HEK293 (cell line): ENCODE results near the gene CSGALNACT2.
A peak's percentile ranks its signal among the peaks of the same experiment; 100 is the strongest.

Experiments used
- CTCF ChIA-PET: fragments of 350-600 bp; formaldehyde crosslinking; extraction: SDS; loops from one replicate; lab custom pipeline; 2021; ENCODE audit warnings: antibody characterized with exemption; lab: Yijun Ruan, JAX
- POLR2A ChIA-PET: fragments of 300-600 bp; formaldehyde crosslinking; extraction: SDS; loops from one replicate; lab custom pipeline; 2020; ENCODE audit warnings: antibody characterized with exemption, inconsistent platforms; lab: Yijun Ruan, JAX
- H3K27ac ChIP-seq: fragments of 200-500 bp; sonication (Bioruptor generic); 2 replicates; pipeline ENCODE4 v1.5.1; 2014; ENCODE audit warnings: low read depth, low read length, control low read depth, inconsistent platforms; ENCODE audit errors: extremely low read depth
- H3K36me3 ChIP-seq, 2 experiments: fragments of 200-500 bp in 1 of 2; sonication (Bioruptor generic) in 1 of 2; 1 replicate in 1 of 2; 2 replicates in 1 of 2; pipeline ENCODE4 v1.5.1; 2014 to 2017; ENCODE audit warnings: inconsistent platforms in 2 of 2, low read length in 2 of 2; ENCODE audit not compliant: control insufficient read depth in 2 of 2, insufficient read depth in 1 of 2
- H3K4me1 ChIP-seq: fragments of 200-500 bp; sonication (Bioruptor generic); 2 replicates; pipeline ENCODE4 v1.5.1; 2014; ENCODE audit warnings: mild to moderate bottlenecking, low read length, inconsistent platforms; ENCODE audit not compliant: control insufficient read depth, insufficient read depth
- H3K4me3 ChIP-seq: 2 replicates; pipeline ENCODE4 v1.5.1; 2011; ENCODE audit warnings: low read depth, mild to moderate bottlenecking, control low read depth, low read length, moderate library complexity
- H3K9me3 ChIP-seq: fragments of 200-500 bp; sonication (Bioruptor generic); 2 replicates; pipeline ENCODE4 v1.5.1; 2014; ENCODE audit warnings: low read depth, low read length, inconsistent platforms; ENCODE audit not compliant: control insufficient read depth, insufficient read depth
- BCL11B ChIP-seq: fragments of 450-650 bp; formaldehyde crosslinking; IDR thresholded peaks from 2 replicates; pipeline ENCODE4 v1.5.1; 2016; ENCODE audit warnings: low read depth, missing biosample characterization, missing genetic modification characterization
- GLIS2 ChIP-seq: fragments of 450-650 bp; formaldehyde crosslinking; IDR thresholded peaks from 2 replicates; pipeline ENCODE4 v1.5.1; 2016; ENCODE audit warnings: missing biosample characterization, missing genetic modification characterization
- KLF17 ChIP-seq: fragments of 450-650 bp; formaldehyde crosslinking; IDR thresholded peaks from 2 replicates; pipeline ENCODE4 v1.5.1; 2016; ENCODE audit warnings: missing biosample characterization, missing genetic modification characterization
- KLF8 ChIP-seq: fragments of 450-650 bp; formaldehyde crosslinking; IDR thresholded peaks from 2 replicates; pipeline ENCODE4 v1.5.1; 2016; ENCODE audit warnings: missing biosample characterization, missing genetic modification characterization
- REPIN1 ChIP-seq: fragments of 450-650 bp; formaldehyde crosslinking; IDR thresholded peaks from 2 replicates; pipeline ENCODE4 v1.5.1; 2017; ENCODE audit warnings: missing biosample characterization, missing genetic modification characterization, low read depth
- SALL2 ChIP-seq: fragments of 450-650 bp; formaldehyde crosslinking; IDR thresholded peaks from 2 replicates; pipeline ENCODE4 v1.5.0; 2017; ENCODE audit warnings: missing biosample characterization, mild to moderate bottlenecking, missing genetic modification characterization, borderline replicate concordance
- SETDB1 ChIP-seq: IDR thresholded peaks from one replicate; pipeline ENCODE4 v1.6.1; 2017; ENCODE audit warnings: mild to moderate bottlenecking, low read length, moderate library complexity, mixed read lengths; ENCODE audit not compliant: insufficient read length
- TCF7L2 ChIP-seq: IDR thresholded peaks from 2 replicates; pipeline ENCODE4 v1.6.1; 2011; ENCODE audit warnings: low read depth, mild to moderate bottlenecking, inconsistent platforms, low read length, moderate library complexity, borderline replicate concordance
- ZBTB44 ChIP-seq: fragments of 450-650 bp; IDR thresholded peaks from 2 replicates; pipeline ENCODE4 v1.5.1; 2018; ENCODE audit warnings: missing biosample characterization, mild to moderate bottlenecking, missing genetic modification characterization
- ZIC2 ChIP-seq: fragments of 450-650 bp; formaldehyde crosslinking; IDR thresholded peaks from 2 replicates; pipeline ENCODE4 v1.5.1; 2016; ENCODE audit warnings: missing biosample characterization, missing genetic modification characterization
- ZNF10 ChIP-seq: fragments of 450-650 bp; formaldehyde crosslinking; IDR thresholded peaks from 2 replicates; pipeline ENCODE4 v1.5.1; 2017; ENCODE audit warnings: missing biosample characterization, missing genetic modification characterization
- ZNF132 ChIP-seq: fragments of 450-650 bp; formaldehyde crosslinking; IDR thresholded peaks from 2 replicates; pipeline ENCODE4 v1.5.1; 2017; ENCODE audit warnings: missing biosample characterization, missing genetic modification characterization, borderline replicate concordance
- ZNF169 ChIP-seq: fragments of 450-650 bp; formaldehyde crosslinking; IDR thresholded peaks from 2 replicates; pipeline ENCODE4 v1.5.1; 2016; ENCODE audit warnings: missing biosample characterization, missing genetic modification characterization
- ZNF18 ChIP-seq: fragments of 450-650 bp; formaldehyde crosslinking; IDR thresholded peaks from 2 replicates; pipeline ENCODE4 v1.5.1; 2016; ENCODE audit warnings: missing biosample characterization, missing genetic modification characterization
- ZNF214 ChIP-seq: fragments of 450-650 bp; formaldehyde crosslinking; IDR thresholded peaks from 2 replicates; pipeline ENCODE4 v1.5.1; 2017; ENCODE audit warnings: missing biosample characterization, mild to moderate bottlenecking, missing genetic modification characterization, borderline replicate concordance
- ZNF544 ChIP-seq: fragments of 450-650 bp; formaldehyde crosslinking; IDR thresholded peaks from 2 replicates; pipeline ENCODE4 v1.5.0; 2017; ENCODE audit warnings: missing biosample characterization, missing genetic modification characterization
- ZNF624 ChIP-seq: fragments of 450-650 bp; formaldehyde crosslinking; IDR thresholded peaks from 2 replicates; pipeline ENCODE4 v1.5.1; 2017; ENCODE audit warnings: missing biosample characterization, missing genetic modification characterization
- ZNF629 ChIP-seq: fragments of 450-650 bp; formaldehyde crosslinking; IDR thresholded peaks from 2 replicates; pipeline ENCODE4 v1.5.1; 2017; ENCODE audit warnings: missing biosample characterization, missing genetic modification characterization
- ZNF660 ChIP-seq: fragments of 450-650 bp; IDR thresholded peaks from 2 replicates; pipeline ENCODE4 v1.5.1; 2018; ENCODE audit warnings: missing biosample characterization, mild to moderate bottlenecking, missing genetic modification characterization
- ZNF791 ChIP-seq: fragments of 450-650 bp; formaldehyde crosslinking; IDR thresholded peaks from 2 replicates; pipeline ENCODE4 v1.5.1; 2016; ENCODE audit warnings: missing biosample characterization, missing genetic modification characterization
- ZNF792 ChIP-seq: fragments of 450-650 bp; formaldehyde crosslinking; IDR thresholded peaks from 2 replicates; pipeline ENCODE4 v1.5.1; 2016; ENCODE audit warnings: missing biosample characterization, missing genetic modification characterization
- TF ChIP-seq, protein P1 (sequence below): fragments of 450-650 bp; formaldehyde crosslinking; IDR thresholded peaks from 2 replicates; pipeline ENCODE4 v1.5.1; 2017; ENCODE audit warnings: missing biosample characterization, missing genetic modification characterization

The CSGALNACT2 gene

GRCh38 chr10:43226851-43227845 lies 88.9 kb downstream of the CSGALNACT2 start:
- TF ChIP-seq KLF17 (tag by site-specific recombination) (no peak), SALL2 (tag by site-specific recombination) (no peak), ZNF10 (no peak), ZNF624 (no peak)
- Histone ChIP-seq H3K36me3 (no peaks in the 10 kb centered on the region), H3K27ac (no peak overlapping the region), H3K4me1 (no peaks in the 10 kb centered on the region), H3K4me3 (no peak overlapping the region), H3K9me3 (no peaks in the 10 kb centered on the region)
- ChIA-PET CTCF (no interaction called here), POLR2A (no interaction called here)

DNA sequence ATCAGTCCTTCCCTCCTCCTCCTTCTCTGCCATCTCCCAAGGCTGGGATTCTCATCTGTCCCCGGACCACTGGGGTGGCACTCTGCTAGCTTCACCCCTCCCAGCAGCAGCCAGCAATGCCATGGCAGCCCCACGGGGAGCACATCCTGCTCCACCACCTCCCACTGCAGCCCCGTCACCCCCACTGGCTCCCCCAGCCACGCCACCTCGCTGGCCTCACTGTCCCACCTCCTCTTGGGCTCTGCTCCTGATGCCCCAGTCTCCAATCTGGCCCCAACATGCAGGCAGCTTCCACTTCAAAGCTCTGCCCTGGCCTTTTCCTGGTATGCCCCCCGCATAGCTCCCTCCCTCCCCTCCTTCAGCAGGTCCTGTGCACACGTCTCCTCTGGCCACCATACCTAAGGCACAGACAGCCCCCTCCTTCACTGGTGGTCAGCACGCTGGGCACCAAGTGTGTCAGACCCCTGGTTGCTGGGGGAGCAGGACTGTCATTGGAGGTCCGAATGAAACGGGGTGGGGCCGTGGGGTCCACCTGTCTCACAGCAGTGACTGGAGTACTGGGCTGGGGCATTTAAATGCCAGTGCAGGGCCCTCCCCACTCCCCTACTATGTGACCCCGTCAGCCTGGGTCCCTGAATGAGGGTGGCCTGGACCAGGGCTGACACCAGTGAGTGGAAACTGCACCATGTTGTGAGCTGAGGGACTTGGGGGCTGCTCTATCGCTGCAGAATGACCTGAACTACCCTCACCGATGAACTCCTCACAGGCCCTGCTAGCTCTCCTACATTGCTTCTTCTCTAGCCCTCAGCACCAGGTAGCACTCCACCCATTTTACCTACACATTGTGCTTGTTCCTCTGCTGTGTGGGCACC lies 89.9 kb downstream of the CSGALNACT2 start:
- no peak overlapping the region for H3K27ac ChIP-seq
- POLR2A ChIA-PET, result no interaction called here
- no peaks in the 10 kb centered on the region for H3K36me3 ChIP-seq
- TF ChIP-seq KLF8 (no peak), ZNF214 (no peak), GLIS2 (peak; percentile 51; the same call in 1 of the 2 replicates), SETDB1 (no peak), TCF7L2 (no peak)
- TF ChIP-seq, all 188 proteins: peak for 1
- no peaks in the 10 kb centered on the region for H3K4me1 ChIP-seq
- CTCF ChIA-PET, result no interaction called here
- no peaks in the 10 kb centered on the region for H3K9me3 ChIP-seq
- H3K4me3 ChIP-seq, result no peak overlapping the region

DNA sequence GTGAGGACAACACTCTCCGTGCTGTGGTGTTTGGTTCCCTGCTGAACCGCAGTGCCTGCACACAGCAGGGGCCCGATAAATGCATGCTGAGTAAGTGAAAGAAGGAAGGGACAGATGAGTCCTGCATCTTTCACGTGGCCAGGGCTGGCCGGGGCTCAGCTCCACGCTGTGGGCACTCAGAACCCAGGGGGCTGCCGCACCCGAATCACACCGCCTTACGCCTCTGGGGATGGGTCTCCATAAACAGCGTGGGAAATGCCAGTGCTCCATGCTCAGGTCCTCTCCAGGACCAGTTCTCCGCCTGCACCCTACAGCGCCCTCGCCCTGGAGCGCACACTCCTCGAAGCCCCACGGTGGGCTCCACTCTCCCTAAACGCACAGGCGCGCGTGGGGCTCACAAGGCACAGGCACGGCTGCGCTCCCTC lies 90.5 kb downstream of the CSGALNACT2 start:
- Histone ChIP-seq H3K9me3 (no peaks in the 10 kb centered on the region), H3K36me3 (no peaks in the 10 kb centered on the region), H3K4me3 (peak overlapping the region; percentile 41), H3K27ac (no peak overlapping the region), H3K4me1 (no peaks in the 10 kb centered on the region)
- CTCF ChIA-PET, result no interaction called here
- POLR2A ChIA-PET, result no interaction called here
- TF ChIP-seq ZNF169 (tag by site-specific recombination), result no peak
- TF ChIP-seq ZNF791 (tag by site-specific recombination), result no peak
- TF ChIP-seq ZNF629 (tag by site-specific recombination), result no peak
- TF ChIP-seq REPIN1 (tag by site-specific recombination), result no peak
- TF ChIP-seq ZNF132 (tag by site-specific recombination), result no peak
- TF ChIP-seq ZNF544 (tag by site-specific recombination), result no peak
- TF ChIP-seq, protein P1, sequence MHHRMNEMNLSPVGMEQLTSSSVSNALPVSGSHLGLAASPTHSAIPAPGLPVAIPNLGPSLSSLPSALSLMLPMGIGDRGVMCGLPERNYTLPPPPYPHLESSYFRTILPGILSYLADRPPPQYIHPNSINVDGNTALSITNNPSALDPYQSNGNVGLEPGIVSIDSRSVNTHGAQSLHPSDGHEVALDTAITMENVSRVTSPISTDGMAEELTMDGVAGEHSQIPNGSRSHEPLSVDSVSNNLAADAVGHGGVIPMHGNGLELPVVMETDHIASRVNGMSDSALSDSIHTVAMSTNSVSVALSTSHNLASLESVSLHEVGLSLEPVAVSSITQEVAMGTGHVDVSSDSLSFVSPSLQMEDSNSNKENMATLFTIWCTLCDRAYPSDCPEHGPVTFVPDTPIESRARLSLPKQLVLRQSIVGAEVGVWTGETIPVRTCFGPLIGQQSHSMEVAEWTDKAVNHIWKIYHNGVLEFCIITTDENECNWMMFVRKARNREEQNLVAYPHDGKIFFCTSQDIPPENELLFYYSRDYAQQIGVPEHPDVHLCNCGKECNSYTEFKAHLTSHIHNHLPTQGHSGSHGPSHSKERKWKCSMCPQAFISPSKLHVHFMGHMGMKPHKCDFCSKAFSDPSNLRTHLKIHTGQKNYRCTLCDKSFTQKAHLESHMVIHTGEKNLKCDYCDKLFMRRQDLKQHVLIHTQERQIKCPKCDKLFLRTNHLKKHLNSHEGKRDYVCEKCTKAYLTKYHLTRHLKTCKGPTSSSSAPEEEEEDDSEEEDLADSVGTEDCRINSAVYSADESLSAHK (tag by site-specific recombination), result no peak
- no peak for TF ChIP-seq ZNF18 (tag by site-specific recombination)
- peak; percentile 47; the same call in 1 of the 2 replicates for TF ChIP-seq ZBTB44 (tag by site-specific recombination)
- peak; percentile 96 for TF ChIP-seq ZIC2 (tag by site-specific recombination)
- TF ChIP-seq ZNF624, result no peak
- TF ChIP-seq BCL11B, result no peak
- no peak for TF ChIP-seq SETDB1
- no peak for TF ChIP-seq ZNF660 (tag by site-specific recombination)
- TF ChIP-seq ZNF792 (tag by site-specific recombination), result no peak
